ENCODE data around the gene ASTN1. TPM values are rescaled to one million over a fixed set of nuclear protein-coding genes. Genes with fewer than 3 reads are reported as not detected.

Gene ASTN1
- total RNA-seq, 1 experiment from 2014 or later, result not detected

DNA sequence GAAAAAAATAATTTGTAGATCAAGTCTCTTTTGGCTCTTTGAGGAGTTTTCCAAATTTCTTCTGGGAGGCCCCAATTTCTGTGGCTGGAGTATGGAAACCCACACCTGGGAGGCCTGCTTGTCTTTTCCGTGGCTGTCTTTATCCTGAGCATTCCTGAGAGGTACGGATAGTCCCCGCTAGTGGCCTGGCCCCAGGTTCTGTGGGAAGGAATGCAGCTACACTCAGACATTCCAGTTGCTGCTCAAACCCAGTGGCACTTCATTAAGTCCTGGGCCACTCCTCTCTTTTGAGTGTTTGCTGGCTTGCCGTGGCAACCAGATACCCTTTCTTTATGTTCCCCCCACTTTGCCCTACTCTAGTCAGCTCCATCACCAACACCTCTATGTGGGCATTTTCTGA lies 310.4 kb downstream of the ASTN1 start:
- intact Hi-C loops (cut with micrococcal nuclease), result no loop called here
- no peak overlapping the region for H3K9ac ChIP-seq (ENCODE audit: low read length)
- no peaks in the 10 kb centered on the region for H3K4me1 ChIP-seq (ENCODE audit: insufficient read depth, low read length)
- H3K27ac ChIP-seq (ENCODE audit: low read length), result no peak overlapping the region
- ATAC-seq (no peak), DNase-seq (no peak)
- CTCF ChIA-PET, result no interaction called here
- H3K4me3 ChIP-seq (ENCODE audit: low read length), result no peak overlapping the region
- POLR2A ChIA-PET (ENCODE audit: unreplicated experiment), result no interaction called here
- H3K9me3 ChIP-seq (ENCODE audit: low read length), result no peaks in the 10 kb centered on the region
- no peak overlapping the region for H3K4me2 ChIP-seq (ENCODE audit: low read length)
- no peaks in the 10 kb centered on the region for H3K9me2 ChIP-seq (replicated peaks; ENCODE audit: low read length)
- no peaks in the 10 kb centered on the region for H3K79me2 ChIP-seq (ENCODE audit: low read length)
- no peaks in the 10 kb centered on the region for H4K20me1 ChIP-seq (ENCODE audit: low read length)
- peaks cover 7% of the 10 kb centered on the region; the same call in 1 of the 2 replicates for H3K27me3 ChIP-seq (ENCODE audit: low read length)
- no peak overlapping the region for H2AFZ ChIP-seq (ENCODE audit: low read length)
- no peaks in the 10 kb centered on the region for H3K36me3 ChIP-seq (ENCODE audit: low read depth, low read length)
- no peaks in the 10 kb centered on the region for H3F3A ChIP-seq (ENCODE audit: low read length, unreplicated experiment)
- TF ChIP-seq EZH2phosphoT487 (IDR thresholded peaks at IDR 0.05; ENCODE audit: borderline replicate concordance, low read length) (no peak), EZH2 (IDR thresholded peaks at IDR 0.05; ENCODE audit: low read length, unreplicated experiment) (no peak)
- TF ChIP-seq, protein P1, sequence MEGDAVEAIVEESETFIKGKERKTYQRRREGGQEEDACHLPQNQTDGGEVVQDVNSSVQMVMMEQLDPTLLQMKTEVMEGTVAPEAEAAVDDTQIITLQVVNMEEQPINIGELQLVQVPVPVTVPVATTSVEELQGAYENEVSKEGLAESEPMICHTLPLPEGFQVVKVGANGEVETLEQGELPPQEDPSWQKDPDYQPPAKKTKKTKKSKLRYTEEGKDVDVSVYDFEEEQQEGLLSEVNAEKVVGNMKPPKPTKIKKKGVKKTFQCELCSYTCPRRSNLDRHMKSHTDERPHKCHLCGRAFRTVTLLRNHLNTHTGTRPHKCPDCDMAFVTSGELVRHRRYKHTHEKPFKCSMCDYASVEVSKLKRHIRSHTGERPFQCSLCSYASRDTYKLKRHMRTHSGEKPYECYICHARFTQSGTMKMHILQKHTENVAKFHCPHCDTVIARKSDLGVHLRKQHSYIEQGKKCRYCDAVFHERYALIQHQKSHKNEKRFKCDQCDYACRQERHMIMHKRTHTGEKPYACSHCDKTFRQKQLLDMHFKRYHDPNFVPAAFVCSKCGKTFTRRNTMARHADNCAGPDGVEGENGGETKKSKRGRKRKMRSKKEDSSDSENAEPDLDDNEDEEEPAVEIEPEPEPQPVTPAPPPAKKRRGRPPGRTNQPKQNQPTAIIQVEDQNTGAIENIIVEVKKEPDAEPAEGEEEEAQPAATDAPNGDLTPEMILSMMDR (conservative IDR thresholded peaks at IDR 0.05; ENCODE audit: low read depth, low read length), result no peak
- no TSS peak for BruUV-seq (replicated peaks)

DNA sequence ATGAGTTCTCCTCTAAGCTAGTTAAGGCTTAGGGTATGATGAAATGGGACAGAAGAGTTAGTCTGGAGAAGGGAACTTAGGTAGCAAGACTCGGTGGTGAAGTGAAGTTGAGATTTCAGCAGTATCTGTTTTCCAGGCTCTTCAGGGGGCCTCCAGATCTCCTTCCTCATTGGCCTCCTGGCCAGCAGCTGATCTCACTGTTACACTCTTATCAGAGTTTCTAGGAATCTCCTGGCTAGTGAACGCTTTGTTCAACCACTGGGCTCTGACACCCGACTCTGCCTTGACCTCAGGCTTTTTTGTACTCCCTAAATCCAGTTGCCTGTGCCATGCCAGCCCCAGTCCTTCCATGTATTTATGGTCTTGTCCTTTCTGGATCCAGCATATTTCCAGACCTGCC lies 311.0 kb downstream of the ASTN1 start:
- peaks cover 7% of the 10 kb centered on the region; the same call in 1 of the 2 replicates for H3K27me3 ChIP-seq (ENCODE audit: low read length)
- intact Hi-C loops (cut with micrococcal nuclease), result no loop called here
- no peak for DNase-seq
- H3K9me2 ChIP-seq (replicated peaks; ENCODE audit: low read length), result no peaks in the 10 kb centered on the region
- H3K36me3 ChIP-seq (ENCODE audit: low read depth, low read length), result no peaks in the 10 kb centered on the region
- no peak overlapping the region for H3K4me3 ChIP-seq (ENCODE audit: low read length)
- no peaks in the 10 kb centered on the region for H4K20me1 ChIP-seq (ENCODE audit: low read length)
- H3K79me2 ChIP-seq (ENCODE audit: low read length), result no peaks in the 10 kb centered on the region
- ChIA-PET POLR2A (ENCODE audit: unreplicated experiment) (no interaction called here), CTCF (no interaction called here)
- no peaks in the 10 kb centered on the region for H3K4me1 ChIP-seq (ENCODE audit: insufficient read depth, low read length)
- H2AFZ ChIP-seq (ENCODE audit: low read length), result no peak overlapping the region
- H3K27ac ChIP-seq (ENCODE audit: low read length), result no peak overlapping the region
- ATAC-seq, result no peak
- BruUV-seq (replicated peaks), result no TSS peak
- no peak overlapping the region for H3K9ac ChIP-seq (ENCODE audit: low read length)
- H3K9me3 ChIP-seq (ENCODE audit: low read length), result no peaks in the 10 kb centered on the region
- TF ChIP-seq EZH2phosphoT487 (IDR thresholded peaks at IDR 0.05; ENCODE audit: borderline replicate concordance, low read length), result no peak
- no peaks in the 10 kb centered on the region for H3F3A ChIP-seq (ENCODE audit: low read length, unreplicated experiment)
- H3K4me2 ChIP-seq (ENCODE audit: low read length), result no peak overlapping the region

DNA sequence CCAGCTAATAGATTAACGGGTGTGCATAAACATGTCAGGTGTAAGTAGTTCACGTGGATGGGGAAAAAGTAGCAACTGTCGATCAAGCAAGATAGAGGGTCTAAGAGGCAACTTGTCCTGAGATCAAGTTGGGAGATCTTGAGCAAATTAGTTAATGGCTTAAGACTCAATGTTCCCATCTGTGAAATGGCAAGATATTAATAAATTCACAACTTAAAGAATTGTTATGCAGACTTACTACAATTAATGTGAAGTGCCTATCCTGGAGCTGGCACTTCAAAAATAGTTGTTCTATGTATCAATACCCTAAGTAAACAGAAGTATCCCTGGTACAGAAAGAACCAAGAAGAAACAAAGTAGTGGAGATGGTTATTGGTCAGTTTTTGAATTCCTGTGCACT lies 312.4 kb downstream of the ASTN1 start:
- no peak for ATAC-seq
- H3K27me3 ChIP-seq (ENCODE audit: low read length), result peaks cover 7% of the 10 kb centered on the region; the same call in 1 of the 2 replicates
- no peaks in the 10 kb centered on the region for H3K9me2 ChIP-seq (replicated peaks; ENCODE audit: low read length)
- no peak overlapping the region for H3K27ac ChIP-seq (ENCODE audit: low read length)
- no peak for TF ChIP-seq EZH2 (IDR thresholded peaks at IDR 0.05; ENCODE audit: low read length, unreplicated experiment)
- TF ChIP-seq EZH2phosphoT487 (IDR thresholded peaks at IDR 0.05; ENCODE audit: borderline replicate concordance, low read length), result no peak
- TF ChIP-seq, protein P1 (conservative IDR thresholded peaks at IDR 0.05; ENCODE audit: low read depth, low read length), result no peak
- no peak overlapping the region for H3K4me3 ChIP-seq (ENCODE audit: low read length)
- no TSS peak for BruUV-seq (replicated peaks)
- no peak for DNase-seq
- H4K20me1 ChIP-seq (ENCODE audit: low read length), result no peaks in the 10 kb centered on the region
- H3K9me3 ChIP-seq (ENCODE audit: low read length), result no peaks in the 10 kb centered on the region
- no peaks in the 10 kb centered on the region for H3K36me3 ChIP-seq (ENCODE audit: low read depth, low read length)
- H2AFZ ChIP-seq (ENCODE audit: low read length), result no peak overlapping the region
- CTCF ChIA-PET, result no interaction called here
- no peaks in the 10 kb centered on the region for H3K4me1 ChIP-seq (ENCODE audit: insufficient read depth, low read length)
- H3F3A ChIP-seq (ENCODE audit: low read length, unreplicated experiment), result no peaks in the 10 kb centered on the region
- no peak overlapping the region for H3K9ac ChIP-seq (ENCODE audit: low read length)
- POLR2A ChIA-PET (ENCODE audit: unreplicated experiment), result no interaction called here
- H3K79me2 ChIP-seq (ENCODE audit: low read length), result no peaks in the 10 kb centered on the region
- H3K4me2 ChIP-seq (ENCODE audit: low read length), result no peak overlapping the region
- intact Hi-C loops (cut with micrococcal nuclease), result no loop called here
